KBM-7 (cell line): ENCODE measurements around the gene PHF8.

Source experiments
- DNase-seq: peaks from one replicate; pipeline ENCODE4 v3.0.0-alpha.2; 2015
- in situ Hi-C: fragments of 300-500 bp; cut with MboI; formaldehyde crosslinking; loops from 2 replicates; pipeline ENCODE4 v1.14.3; 2020; ENCODE audit warnings: low sequenced_read_pairs, low pct_unique_long_range_greater_than_20kb, mixed read lengths

PHF8 gene

GRCh38 chrX:54030329-54030728, 13.9 kb downstream of the PHF8 start:
- in situ Hi-C loops = no loop called here
- DNase-seq = no peak

- DNase-seq = no peak
- in situ Hi-C loops = no loop called here
Observed at GRCh38 chrX:54029529-54030143, 14.6 kb downstream of the PHF8 start.

DNA sequence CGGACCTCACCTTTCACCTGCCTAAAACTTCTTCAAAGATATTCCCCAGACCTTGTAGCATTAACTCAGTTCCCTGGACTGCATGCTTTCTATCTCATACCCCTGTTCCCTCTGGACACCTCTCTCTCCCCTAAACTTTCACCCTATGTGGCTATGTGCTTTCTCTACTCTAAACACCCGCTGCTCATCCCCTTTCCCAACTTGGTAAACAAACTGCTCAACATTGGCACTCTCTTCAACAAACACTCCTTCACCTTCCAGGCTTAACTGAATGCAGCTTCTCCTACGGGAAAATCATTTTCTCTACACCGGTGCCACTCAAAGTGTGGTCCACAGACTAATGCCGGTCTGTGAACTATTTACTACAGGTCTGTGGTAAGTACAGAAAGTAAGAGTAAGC, 19.9 kb downstream of the PHF8 start:
- in situ Hi-C loops = no loop called here
- DNase-seq = no peak

DNA sequence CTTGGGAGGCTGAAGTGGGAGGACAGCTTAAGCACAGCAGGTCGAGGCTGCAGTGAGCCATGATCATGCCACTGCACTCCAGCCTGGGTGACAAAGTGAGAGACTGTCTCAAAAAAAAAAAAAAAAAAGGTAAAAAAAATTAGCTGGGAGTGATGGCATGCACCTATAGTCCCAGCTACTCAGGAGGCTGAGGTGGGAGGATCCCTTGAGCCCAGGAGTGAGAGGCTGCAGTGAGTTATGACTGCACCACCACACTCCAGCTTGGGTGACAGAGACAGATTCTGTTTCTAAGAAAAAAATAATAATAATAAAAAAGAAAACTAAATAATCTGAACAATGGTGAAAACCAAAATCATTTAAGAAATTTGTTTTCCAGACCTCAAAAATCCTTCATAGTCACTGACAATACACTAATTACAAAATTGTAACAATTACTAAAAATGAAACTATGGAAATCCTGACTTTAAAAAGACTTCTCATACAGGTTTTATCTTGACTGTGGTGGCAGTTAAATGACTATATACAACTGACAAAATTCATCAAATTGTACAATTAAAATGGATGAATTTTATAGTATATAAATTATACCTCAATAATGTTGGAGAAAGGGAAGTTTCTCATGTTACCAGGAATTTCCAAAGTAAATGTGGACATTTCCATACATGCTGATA, 31.3 kb downstream of the PHF8 start:
- in situ Hi-C loops = no loop called here
- no peak for DNase-seq

DNA sequence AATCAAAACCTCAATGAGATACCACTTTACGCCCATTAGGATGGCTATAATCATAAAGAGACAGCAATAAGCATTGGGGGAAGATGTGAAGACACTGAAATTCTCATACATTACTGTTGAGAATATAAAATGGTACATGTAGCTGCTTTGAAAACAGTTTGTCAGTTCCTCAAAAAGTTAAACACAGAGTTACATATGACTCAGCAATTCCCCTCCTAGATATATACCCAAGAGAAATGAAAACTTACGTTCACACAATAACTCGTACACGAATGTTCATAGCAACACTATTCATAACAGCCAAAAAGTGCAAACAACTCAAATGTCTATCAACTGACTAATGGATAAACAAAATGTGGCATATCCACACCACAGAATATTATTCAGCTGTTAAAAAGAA, 36.6 kb downstream of the PHF8 start:
- DNase-seq = no peak
- in situ Hi-C loops = no loop called here

DNA sequence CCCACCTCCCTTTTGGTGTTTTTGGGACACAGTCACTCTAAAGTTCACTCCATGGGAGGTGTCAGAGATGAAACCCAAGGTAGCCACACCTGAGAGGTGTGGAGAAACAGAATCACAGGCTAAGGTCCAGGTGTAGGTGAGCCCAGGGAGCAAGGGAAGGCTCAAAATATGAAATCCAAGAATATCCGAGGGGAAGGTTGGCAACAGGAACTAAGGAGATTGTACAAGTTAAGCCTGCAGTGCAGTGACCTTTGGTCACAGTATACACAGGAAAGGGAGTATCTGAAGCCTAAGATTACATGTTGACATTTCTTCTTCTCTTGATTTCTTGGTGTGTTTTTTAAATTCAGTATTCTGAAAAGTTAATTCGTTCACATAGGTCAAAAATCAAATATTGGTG, 46.5 kb downstream of the PHF8 start:
- in situ Hi-C loops = no loop called here
- DNase-seq = no peak

DNA sequence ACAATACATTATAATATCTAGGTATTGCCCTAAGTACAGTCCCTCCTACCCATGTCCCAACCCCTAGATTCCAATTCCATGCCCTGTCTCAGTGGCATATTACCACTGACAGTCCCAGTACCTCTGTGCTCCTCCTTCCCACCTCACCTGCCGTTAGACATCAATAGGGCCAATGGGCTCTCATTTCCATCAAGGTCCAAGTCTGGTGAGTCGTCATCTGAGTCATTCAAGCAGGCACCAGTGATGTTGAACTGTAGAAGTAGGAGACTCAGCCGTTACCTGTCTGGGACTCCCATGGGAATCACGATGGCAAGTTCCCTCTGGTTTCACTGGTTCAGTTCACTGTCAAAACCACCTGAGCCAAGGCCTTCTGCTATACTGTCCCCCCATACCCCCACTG, 51.7 kb downstream of the PHF8 start:
- DNase-seq = no peak
- in situ Hi-C loops = no loop called here

DNA sequence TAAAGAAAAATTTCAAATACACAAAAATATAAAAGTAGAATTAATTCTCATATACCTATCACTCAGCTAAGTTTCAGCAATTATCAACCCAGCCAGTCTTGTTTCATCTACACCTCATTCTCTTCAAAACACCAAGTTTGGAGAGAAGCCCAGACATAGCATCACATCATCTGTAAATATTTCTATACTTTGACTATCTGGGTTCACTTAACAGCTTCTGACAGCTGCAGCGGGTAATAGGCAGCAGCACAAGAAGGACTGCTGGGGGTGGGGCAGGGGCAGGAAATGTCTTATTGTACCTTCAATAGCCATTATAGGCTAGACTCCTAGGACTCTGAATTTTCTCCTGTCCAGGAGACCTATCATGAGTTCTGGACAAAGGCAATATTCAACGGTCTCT, 54.1 kb downstream of the PHF8 start:
- DNase-seq = no peak
- in situ Hi-C loops = no loop called here

DNA sequence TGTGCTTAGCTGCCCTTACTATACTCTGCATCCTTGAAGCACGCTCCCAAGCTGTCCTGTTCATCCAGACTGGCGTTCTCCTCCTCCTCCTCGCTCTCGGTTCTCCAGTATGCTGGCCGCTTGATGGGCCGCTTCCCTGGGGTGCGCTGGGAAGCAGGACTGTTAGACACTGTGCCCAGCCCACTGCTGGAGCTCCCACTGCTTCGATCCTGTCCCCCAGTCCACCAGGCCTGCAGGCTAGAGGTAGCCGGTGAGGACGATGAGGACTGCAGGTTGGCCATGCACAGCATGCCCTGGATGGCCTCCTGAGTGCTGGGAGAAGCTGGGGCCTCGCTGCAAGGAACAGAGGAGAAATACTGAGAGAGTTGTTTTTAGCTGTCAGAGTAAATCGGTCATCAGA, 59.4 kb downstream of the PHF8 start:
- no peak for DNase-seq
- in situ Hi-C loops = no loop called here

- in situ Hi-C loops = no loop called here
- DNase-seq = no peak
Observed at GRCh38 chrX:53974529-53974928, 69.7 kb downstream of the PHF8 start.

GRCh38 chrX:53969540-53969939, 74.7 kb downstream of the PHF8 start:
- in situ Hi-C loops = no loop called here
- no peak for DNase-seq

DNA sequence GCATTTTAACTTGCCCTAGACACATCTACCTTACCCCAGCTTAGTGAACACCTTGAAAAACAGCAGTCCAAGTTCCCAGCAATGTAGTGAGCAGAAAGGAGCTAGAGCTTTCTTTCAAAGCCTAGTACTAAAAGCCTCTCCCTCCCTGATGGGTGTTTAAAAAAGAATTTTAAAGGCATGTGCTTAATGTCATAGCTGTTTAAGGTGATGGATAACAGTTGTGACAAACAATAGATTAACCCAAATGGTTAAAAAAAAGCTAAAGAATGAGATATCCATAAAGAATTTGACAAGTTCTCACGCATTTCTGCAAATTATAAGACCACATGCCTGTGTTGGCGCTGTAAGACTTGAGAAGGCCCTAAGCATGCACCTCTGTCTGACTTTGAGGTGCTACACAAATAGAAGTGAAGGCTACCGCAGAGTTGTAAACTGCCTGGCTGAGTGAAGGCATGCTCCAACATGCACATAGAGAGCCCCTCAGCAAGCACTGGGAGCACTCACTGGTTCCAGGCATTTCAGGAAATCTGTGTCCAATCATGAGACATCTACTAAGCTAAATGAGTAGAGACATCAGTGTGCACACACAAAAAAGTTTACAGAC, 94.0 kb downstream of the PHF8 start:
- in situ Hi-C loops = no loop called here
- DNase-seq = no peak

- no peak for DNase-seq
- in situ Hi-C loops = no loop called here
Observed at GRCh38 chrX:53940180-53940579, 104.1 kb downstream of the PHF8 start.

- in situ Hi-C loops = no loop called here
- DNase-seq = peak; percentile 87
Observed at GRCh38 chrX:53939127-53939526, 105.1 kb downstream of the PHF8 start.

- peak; percentile 24 for DNase-seq
- in situ Hi-C loops = no loop called here
Observed at GRCh38 chrX:53930515-53931380, 113.5 kb downstream of the PHF8 start.

DNA sequence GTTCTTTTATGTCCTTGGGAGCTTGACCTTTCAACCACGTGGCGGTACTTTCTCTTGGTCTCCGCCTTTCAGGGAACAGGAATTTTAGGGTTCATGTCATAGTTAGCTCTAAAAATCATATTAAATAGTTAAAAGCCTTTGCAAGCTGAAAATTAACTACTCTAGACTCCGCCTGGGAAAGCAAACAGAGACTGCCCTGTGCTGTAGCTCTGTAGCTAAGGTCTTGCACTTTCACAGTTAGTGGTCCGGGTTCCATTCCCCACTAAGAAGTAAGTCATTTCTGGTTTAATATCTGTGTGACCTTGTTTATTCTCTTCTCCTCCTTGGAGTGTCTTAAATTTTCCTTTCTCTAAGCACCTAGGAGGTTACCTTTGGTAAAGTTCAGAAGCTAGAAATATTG, 118.2 kb downstream of the PHF8 start:
- in situ Hi-C loops = no loop called here
- DNase-seq = no peak

- in situ Hi-C loops = no loop called here
- DNase-seq = no peak
Observed at GRCh38 chrX:53918702-53919101, 125.6 kb downstream of the PHF8 start.

DNA sequence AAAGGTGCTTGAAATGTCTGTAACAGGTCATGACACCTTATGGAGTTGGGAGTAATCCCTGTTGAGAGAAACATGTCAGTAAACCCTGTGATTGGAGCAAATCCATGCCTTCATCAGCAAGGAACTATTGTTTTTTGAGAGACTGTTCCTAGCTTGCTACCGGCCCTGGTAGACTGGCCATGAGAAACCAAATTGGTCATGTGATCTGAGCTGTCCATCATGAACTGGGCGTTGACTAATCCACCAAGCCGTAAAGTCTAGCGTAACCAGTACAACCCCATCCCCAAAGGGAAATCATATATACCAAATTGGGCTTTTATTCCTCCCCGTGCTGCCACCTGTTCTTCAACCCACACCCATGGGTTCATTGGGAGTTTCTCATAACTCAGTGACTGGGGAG, 143.7 kb downstream of the PHF8 start:
- in situ Hi-C loops = no loop called here

DNA sequence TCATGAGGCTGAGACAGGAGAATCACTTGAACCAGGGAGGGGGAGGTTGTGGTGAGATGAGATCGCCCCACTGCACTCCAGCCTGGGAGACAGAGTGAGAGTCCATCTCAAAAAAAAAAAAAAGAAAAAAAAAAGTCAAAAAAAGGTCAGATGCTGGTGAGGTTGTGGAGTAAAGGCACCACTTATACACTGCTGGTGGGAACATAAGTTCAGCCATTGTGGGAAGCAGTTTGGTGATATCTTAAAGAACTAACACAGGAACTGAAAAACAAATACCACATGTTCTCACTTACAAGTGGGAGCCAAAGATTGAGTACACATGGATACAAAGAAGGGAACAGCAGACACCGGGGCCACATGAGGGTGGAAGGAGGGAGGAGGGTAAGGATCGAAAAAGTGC, 149.0 kb downstream of the PHF8 start:
- in situ Hi-C loops = no loop called here

More for the DNA sequence above, 143.7 kb downstream of the PHF8 start:
- no peak for DNase-seq

More for the DNA sequence above, 149.0 kb downstream of the PHF8 start:
- no peak for DNase-seq
